Tibial nerve (tissue), 4 donors: Measurements from ENCODE around the gene CHMP4B. TPM values are rescaled to one million over a fixed set of nuclear protein-coding genes. Genes with fewer than 3 reads are reported as not detected.
"Not testable (repeated sequence)": the region's sequence is repeated elsewhere in the genome, so short reads cannot be mapped to it uniquely, and the experiment has no call there.

Experiments used
- DNase-seq, 2 donors: peaks; one replicate each; pipeline ENCODE4 v3.0.0-alpha.2; 2019; ENCODE audit warnings: low spot score in 2 of 2
- H3K27ac ChIP-seq, 4 donors: fragments of 200-600 bp; sonication (generic) in 3 of 4; one replicate each; pipeline ENCODE4 v1.5.1; 2017 to 2019; ENCODE audit warnings: mild to moderate bottlenecking in 1 of 4
- H3K27me3 ChIP-seq, 2 donors: fragments of 200-600 bp; sonication (generic) in 1 of 2; one replicate each; pipeline versions ENCODE4 v1.5.1 to v1.6.0; 2017 to 2019
- H3K36me3 ChIP-seq, 3 donors: fragments of 200-600 bp; sonication (generic); one replicate each; pipeline ENCODE4 v1.5.1; 2018 to 2019
- H3K4me1 ChIP-seq, 4 donors: fragments of 200-600 bp; sonication (generic) in 3 of 4; one replicate each; pipeline ENCODE4 v1.5.1; 2017 to 2019
- H3K4me3 ChIP-seq, 4 donors: fragments of 200-600 bp; sonication (generic) in 3 of 4; one replicate each; pipeline ENCODE4 v1.5.1; 2017 to 2019; ENCODE audit warnings: mild to moderate bottlenecking in 1 of 4, moderate library complexity in 1 of 4
- H3K9me3 ChIP-seq, 4 donors: fragments of 200-600 bp; sonication (generic) in 3 of 4; one replicate each; pipeline ENCODE4 v1.5.1; 2017 to 2019
- CTCF ChIP-seq, 5 experiments: fragments of 200-600 bp in 3 of 5; fragments of 450-650 bp in 2 of 5; sonication (generic) in 3 of 5; IDR thresholded peaks; one replicate each; pipeline ENCODE4 v1.5.1; 2016 to 2019; ENCODE audit warnings: antibody characterized with exemption in 5 of 5, mild to moderate bottlenecking in 3 of 5, moderate library complexity in 2 of 5
- EP300 ChIP-seq, 2 donors: sonication (generic); formaldehyde crosslinking; IDR thresholded peaks; one replicate each; pipeline ENCODE4 v1.6.1; 2017; ENCODE audit warnings: antibody characterized with exemption in 2 of 2, mild to moderate bottlenecking in 1 of 2
- POLR2A ChIP-seq, 2 donors: fragments of 450-650 bp; IDR thresholded peaks; one replicate each; pipeline ENCODE4 v1.6.1; 2017; ENCODE audit warnings: antibody characterized with exemption in 2 of 2, mild to moderate bottlenecking in 2 of 2, moderate library complexity in 2 of 2
- WGBS, 2 donors: methylation state at CpG; one replicate each; pipeline ENCODE4 v1.1.5; 2018; 5-methylcytosine and 5-hydroxymethylcytosine counted together
- total RNA-seq, 4 donors: library from RNA; depleted of rRNA; stranded (reverse); fragments of >200 nt; gene quantifications; one replicate each; pipeline ENCODE4 v1.1.0, GENCODE V29; 2016

The CHMP4B gene
- total RNA-seq, 4 donors from 2014 or later = 72.0 to 93.1 (median 78.9) TPM

- DNase-seq = peak in 1 of 2 donors; percentile 20
- TF ChIP-seq POLR2A (IDR thresholded peaks at IDR 0.05) = no peak
- peak; percentile 54 to 71 (median 67) for TF ChIP-seq CTCF (IDR thresholded peaks at IDR 0.05)
- Histone ChIP-seq H3K27me3 (no peaks in the 10 kb centered on the region), H3K4me1 (peaks cover 0 to 3% (median 1%) of the 10 kb centered on the region in 4 donors), H3K27ac (no peak overlapping the region), H3K4me3 (no peak overlapping the region), H3K36me3 (peaks cover 0 to 42% (median 0%) of the 10 kb centered on the region in 3 donors), H3K9me3 (no peaks in the 10 kb centered on the region)
- 77 to 81% methylated on average over 9 to 10 of the region's 13 CpGs for WGBS, 2 donors
These were observed 19.1 kb upstream of the CHMP4B start for GRCh38 chr20:33791959-33792597.

DNA sequence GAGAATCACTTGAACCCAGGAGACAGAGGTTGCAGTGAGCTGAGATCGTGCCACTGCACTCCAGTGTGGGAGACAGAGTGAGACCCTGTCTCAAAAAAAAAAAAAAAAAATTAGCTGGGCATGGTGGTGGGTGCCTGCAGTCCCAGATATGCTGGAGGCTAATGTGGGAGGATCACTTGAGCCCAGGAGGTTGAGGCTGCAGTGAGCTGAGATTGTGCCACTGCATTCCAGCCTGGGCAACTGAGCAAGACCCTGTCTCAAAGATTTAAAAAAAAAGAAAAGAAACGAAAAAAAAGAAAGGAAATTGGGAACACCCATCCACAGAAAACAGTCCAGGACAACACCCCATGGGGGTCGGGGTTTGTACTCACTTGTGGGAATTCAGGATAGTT, 18.6 kb upstream of the CHMP4B start:
- H3K27me3 ChIP-seq, H3K9me3 ChIP-seq, DNase-seq, H3K4me1 ChIP-seq, H3K4me3 ChIP-seq: not testable (repeated sequence)
- 59 to 62% methylated on average over 3 of the region's 3 CpGs for WGBS, 2 donors
- Histone ChIP-seq H3K36me3 (peaks cover 0 to 39% (median 0%) of the 10 kb centered on the region in 3 donors), H3K27ac (peak overlapping the region in 1 of 4 donors; percentile 20)

DNA sequence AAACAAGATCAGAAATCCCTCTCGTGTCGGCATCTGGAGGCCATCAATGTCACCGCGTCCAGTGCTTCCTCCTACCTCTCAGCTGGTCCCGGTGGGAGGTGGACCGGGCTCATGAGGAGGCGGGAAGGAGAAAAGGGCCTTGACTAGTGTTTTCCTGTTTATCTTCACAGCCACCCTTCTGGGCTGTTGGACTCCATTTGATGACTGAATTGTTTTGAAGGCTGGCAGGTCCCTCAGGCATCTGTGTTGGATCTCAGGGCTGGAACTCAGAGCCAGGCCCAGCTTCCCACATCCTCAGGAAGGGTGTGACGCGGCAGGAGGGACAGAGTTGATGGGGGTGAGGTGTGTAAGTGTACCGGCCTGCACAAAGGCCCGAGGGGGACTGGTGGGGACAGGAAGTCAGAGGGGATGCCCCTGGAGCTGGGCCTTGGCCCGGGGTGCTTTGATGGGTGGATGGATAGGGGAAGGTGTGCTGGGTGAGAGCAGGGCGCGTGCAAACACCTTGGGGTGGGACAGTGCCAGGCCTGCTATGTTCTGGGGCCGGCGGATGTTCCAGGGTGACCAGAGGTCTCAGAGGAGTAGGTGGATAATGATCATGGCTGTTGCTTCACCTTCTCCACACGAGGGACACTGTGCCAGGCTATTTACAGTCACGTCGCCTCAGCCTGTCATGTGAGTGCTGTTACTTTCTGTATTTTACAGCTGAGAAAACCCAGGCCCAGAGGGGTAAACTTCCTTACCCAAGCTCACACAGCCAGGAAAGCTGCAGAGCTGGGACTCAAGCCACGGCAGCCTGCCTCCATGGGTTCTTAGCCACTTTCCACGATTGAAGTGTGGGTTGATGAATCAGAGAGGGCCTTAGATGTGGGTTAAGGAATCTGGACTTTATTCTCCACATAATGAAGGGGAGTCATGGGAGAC, 17.9 kb upstream of the CHMP4B start:
- DNase-seq = no peak
- H3K4me1 ChIP-seq = peaks cover 0 to 3% (median 1%) of the 10 kb centered on the region in 4 donors
- H3K27ac ChIP-seq = peak overlapping the region in 1 of 4 donors; percentile 20
- TF ChIP-seq EP300 (IDR thresholded peaks at IDR 0.05) = no peak
- no peak for TF ChIP-seq POLR2A (IDR thresholded peaks at IDR 0.05)
- no peak for TF ChIP-seq CTCF (IDR thresholded peaks at IDR 0.05)
- no peak overlapping the region for H3K4me3 ChIP-seq
- H3K36me3 ChIP-seq = peaks cover 0 to 34% (median 0%) of the 10 kb centered on the region in 3 donors
- no peaks in the 10 kb centered on the region for H3K9me3 ChIP-seq
- WGBS, 2 donors = 61 to 63% methylated on average over 20 to 21 of the region's 21 CpGs
- no peaks in the 10 kb centered on the region for H3K27me3 ChIP-seq

DNA sequence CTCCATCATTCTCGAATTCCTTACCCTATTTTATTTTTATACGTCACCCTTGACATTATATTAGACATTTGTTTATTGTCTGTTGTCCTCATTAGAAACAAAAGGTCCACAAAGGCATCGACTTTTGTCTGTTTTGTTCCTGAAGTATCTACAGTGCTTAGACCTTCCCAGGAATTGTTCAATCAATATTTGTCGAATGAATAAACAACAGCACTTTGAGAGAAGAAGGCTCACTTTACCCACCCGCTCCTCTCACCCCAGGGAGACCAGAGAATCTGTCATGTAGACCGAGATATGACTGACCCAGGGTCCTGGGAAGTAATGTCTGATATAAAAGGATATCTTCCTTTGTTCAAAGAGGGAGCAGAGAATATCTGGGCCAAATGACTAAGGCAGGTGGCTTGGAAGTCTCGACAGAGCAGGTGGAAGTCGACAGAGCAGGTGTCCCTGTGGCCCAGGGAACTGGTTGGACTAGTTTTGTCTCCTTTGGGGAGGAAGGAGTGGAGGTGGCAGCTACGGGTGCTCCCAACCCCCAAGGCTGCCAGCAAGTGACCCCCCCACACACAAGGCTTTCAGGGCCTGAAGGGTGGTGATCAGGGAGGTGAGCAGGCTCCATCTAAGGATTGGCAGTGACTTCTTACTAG, 14.8 kb upstream of the CHMP4B start:
- TF ChIP-seq CTCF (IDR thresholded peaks at IDR 0.05) (no peak), EP300 (IDR thresholded peaks at IDR 0.05) (no peak), POLR2A (IDR thresholded peaks at IDR 0.05) (no peak)
- WGBS, 2 donors = 59 to 66% methylated on average over 9 of the region's 9 CpGs
- peaks cover 0 to 4% (median 0%) of the 10 kb centered on the region in 3 donors for H3K36me3 ChIP-seq
- no peak overlapping the region for H3K4me3 ChIP-seq
- no peaks in the 10 kb centered on the region for H3K27me3 ChIP-seq
- no peak for DNase-seq
- H3K9me3 ChIP-seq = no peaks in the 10 kb centered on the region
- no peak overlapping the region for H3K27ac ChIP-seq
- peaks cover 0 to 3% (median 0%) of the 10 kb centered on the region in 4 donors for H3K4me1 ChIP-seq

- Histone ChIP-seq H3K4me3 (no peak overlapping the region), H3K4me1 (peaks cover 0 to 3% (median 0%) of the 10 kb centered on the region in 4 donors), H3K36me3 (no peaks in the 10 kb centered on the region), H3K27me3 (no peaks in the 10 kb centered on the region), H3K27ac (no peak overlapping the region), H3K9me3 (no peaks in the 10 kb centered on the region)
- TF ChIP-seq CTCF (IDR thresholded peaks at IDR 0.05) (no peak), EP300 (IDR thresholded peaks at IDR 0.05) (no peak), POLR2A (IDR thresholded peaks at IDR 0.05) (no peak)
- WGBS, 2 donors = 87 to 90% methylated on average over 5 of the region's 5 CpGs
- DNase-seq = no peak
These were observed 14.1 kb upstream of the CHMP4B start for GRCh38 chr20:33796907-33797544.
